ENCODE data around the gene REXO1. TPM values are rescaled to one million over a fixed set of nuclear protein-coding genes. Genes with fewer than 3 reads are reported as not detected.

The REXO1 gene
- total and polyA plus RNA-seq, 9 of the 15 experiments (the other 6 are each of a cell fraction or from before 2014, with no cell fraction given), result 0.04 to 63.3 (median 15.8) TPM

GRCh38 chr19:1830978-1831377 lies 17.3 kb downstream of the REXO1 start (continued):
- TF ChIP-seq KDM2B (CRISPR knock-in tag; IDR thresholded peaks at IDR 0.05) (no peak), ZNF778 (CRISPR knock-in tag; IDR thresholded peaks at IDR 0.05) (no peak), POLR2A (conservative IDR thresholded peaks at IDR 0.05) (0 out of 2 replicates have a peak, but pooled peaks have one; percentile 16)

- TF ChIP-seq WHSC1 (IDR thresholded peaks at IDR 0.05; ENCODE audit: low read length) (no peak), CEBPB (tag; IDR thresholded peaks at IDR 0.05) (peak; percentile 64)
- intact Hi-C loops (cut with micrococcal nuclease) (no loop called here), in situ Hi-C loops (cut with MboI) (no loop called here)
- WGBS (ENCODE audit: insufficient coverage, low coverage, missing lambda C conversion rate), result 87% methylated on average over 15 of the region's 15 CpGs
- no peak for ATAC-seq
- no peaks in the 10 kb centered on the region for H3K9me1 ChIP-seq (ENCODE audit: control insufficient read depth, insufficient read depth, low read length)
- no peak for DNase-seq (ENCODE audit: extremely low read depth in 1 of 4, low spot score in 3 of 4)
- H3K4me2 ChIP-seq (ENCODE audit: insufficient read depth, low read length), result no peak overlapping the region
- ChIA-PET POLR2A (interaction anchor here (0.7 to 1.9 kb wide), 6 partner anchors 10 to 543 kb away, joined by 3 to 9 read pairs (median 3); no protein-coding TSS in a partner anchor), CTCF (ENCODE audit: low intra/inter-chr PET ratio) (no interaction called here)
- no peaks in the 10 kb centered on the region for H3K27me3 ChIP-seq (ENCODE audit: control insufficient read depth in 2 of 2, insufficient read depth in 2 of 2, low read length in 2 of 2)
- no peak overlapping the region for H3K9ac ChIP-seq (ENCODE audit: insufficient read depth in 1 of 2, low read depth in 2 of 2, low read length in 2 of 2)
- peaks cover 68% of the 10 kb centered on the region for H3K79me2 ChIP-seq (ENCODE audit: control insufficient read depth, insufficient read depth, low read length)
- no peak overlapping the region for H2AFZ ChIP-seq (ENCODE audit: low read depth, low read length)
- FAIRE-seq, result no peak
- no peak overlapping the region for H3K27ac ChIP-seq (ENCODE audit: extremely low read depth, low read depth, low read length)
- H3K36me3 ChIP-seq (ENCODE audit: control insufficient read depth, insufficient read depth, low read length), result peaks cover 70% of the 10 kb centered on the region; the same call in 2 of the 3 replicates
- BruUV-seq (replicated peaks), result no TSS peak
- no peaks in the 10 kb centered on the region for H3K9me3 ChIP-seq (replicated peaks; ENCODE audit: control insufficient read depth, insufficient read depth, low read depth, low read length)
- no peak overlapping the region for H3K4me3 ChIP-seq
- no peaks in the 10 kb centered on the region; the same call in 1 of the 2 replicates for H4K20me1 ChIP-seq (replicated peaks; ENCODE audit: control insufficient read depth, insufficient read depth, low read length)
- H3K4me1 ChIP-seq (replicated peaks in 1 of 2; ENCODE audit: control insufficient read depth in 2 of 2, insufficient read depth in 2 of 2, low read length in 2 of 2), result peaks cover 11 to 73% of the 10 kb centered on the region in 2 experiments
These were observed 17.7 kb downstream of the REXO1 start for GRCh38 chr19:1830568-1830967.

GRCh38 chr19:1829958-1830357 lies 18.3 kb downstream of the REXO1 start:
- no peaks in the 10 kb centered on the region for H3K9me1 ChIP-seq (ENCODE audit: control insufficient read depth, insufficient read depth, low read length)
- ATAC-seq (no peak), FAIRE-seq (no peak), DNase-seq (ENCODE audit: extremely low read depth in 1 of 4, low spot score in 3 of 4) (no peak)
- peaks cover 67% of the 10 kb centered on the region for H3K79me2 ChIP-seq (ENCODE audit: control insufficient read depth, insufficient read depth, low read length)
- BruUV-seq (replicated peaks), result no TSS peak
- 94% methylated on average over 11 of the region's 11 CpGs for WGBS (ENCODE audit: insufficient coverage, low coverage, missing lambda C conversion rate)
- peaks cover 71% of the 10 kb centered on the region; the same call in 2 of the 3 replicates for H3K36me3 ChIP-seq (ENCODE audit: control insufficient read depth, insufficient read depth, low read length)
- H3K27ac ChIP-seq (ENCODE audit: extremely low read depth, low read depth, low read length), result no peak overlapping the region
- no peaks in the 10 kb centered on the region; the same call in 1 of the 2 replicates for H4K20me1 ChIP-seq (replicated peaks; ENCODE audit: control insufficient read depth, insufficient read depth, low read length)
- no peak overlapping the region for H3K9ac ChIP-seq (ENCODE audit: insufficient read depth in 1 of 2, low read depth in 2 of 2, low read length in 2 of 2)
- no peak overlapping the region for H3K4me3 ChIP-seq
- in situ Hi-C loops (cut with MboI) (no loop called here), intact Hi-C loops (cut with micrococcal nuclease) (no loop called here)
- no peak overlapping the region for H3K4me2 ChIP-seq (ENCODE audit: insufficient read depth, low read length)
- no peaks in the 10 kb centered on the region for H3K9me3 ChIP-seq (replicated peaks; ENCODE audit: control insufficient read depth, insufficient read depth, low read depth, low read length)
- H2AFZ ChIP-seq (ENCODE audit: low read depth, low read length), result no peak overlapping the region
- H3K27me3 ChIP-seq (ENCODE audit: control insufficient read depth in 2 of 2, insufficient read depth in 2 of 2, low read length in 2 of 2), result no peaks in the 10 kb centered on the region
- ChIA-PET CTCF (ENCODE audit: low intra/inter-chr PET ratio) (no interaction called here), POLR2A (interaction anchor here (0.7 to 1.9 kb wide), 6 partner anchors 10 to 544 kb away, joined by 3 to 9 read pairs (median 3); no protein-coding TSS in a partner anchor)
- H3K4me1 ChIP-seq (replicated peaks in 1 of 2; ENCODE audit: control insufficient read depth in 2 of 2, insufficient read depth in 2 of 2, low read length in 2 of 2), result peaks cover 4 to 68% of the 10 kb centered on the region in 2 experiments
- TF ChIP-seq HINFP (tag; conservative IDR thresholded peaks at IDR 0.05; ENCODE audit: low read depth), result no peak
- TF ChIP-seq ADNP (tag; IDR thresholded peaks at IDR 0.05), result 0 out of 2 replicates have a peak, but pooled peaks have one; percentile 3

All from K562 (cell line).